ENCODE measurements around the gene ATP6V0C.

The ATP6V0C gene

DNA sequence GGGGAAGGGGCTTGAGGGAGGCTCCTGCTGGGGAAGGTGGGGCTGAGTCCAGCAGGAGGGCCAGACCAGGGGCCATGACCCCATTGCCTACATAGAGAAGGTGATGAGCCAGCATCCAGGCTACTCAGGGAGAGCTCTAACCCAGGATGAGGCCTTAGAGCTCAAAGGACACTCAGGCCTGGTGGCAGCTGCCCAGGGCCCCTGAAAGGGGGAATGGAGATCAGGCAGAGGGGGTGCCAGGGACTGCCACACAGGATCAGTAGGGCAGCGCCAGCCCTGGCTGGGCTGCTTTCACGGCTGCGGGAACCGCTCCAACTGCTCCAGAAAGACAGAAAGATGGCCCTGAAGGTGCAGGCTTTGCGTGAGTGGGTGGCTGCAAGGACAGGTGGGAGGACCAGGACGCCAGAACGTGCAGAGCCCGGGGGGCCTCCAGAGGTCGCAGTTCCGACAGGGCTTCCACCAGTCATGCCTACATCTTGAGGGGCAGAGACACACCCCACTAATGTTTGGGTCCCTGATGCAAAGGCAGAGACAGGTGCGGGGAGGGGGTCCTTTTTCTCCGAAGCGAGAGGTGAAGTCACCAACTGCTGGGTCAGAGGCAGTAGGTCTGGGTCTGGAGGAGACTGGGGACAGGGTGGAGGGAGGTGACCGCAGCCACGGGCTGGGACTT lies 882 bp upstream of the ATP6V0C start:
- DNase-seq = no peak

DNA sequence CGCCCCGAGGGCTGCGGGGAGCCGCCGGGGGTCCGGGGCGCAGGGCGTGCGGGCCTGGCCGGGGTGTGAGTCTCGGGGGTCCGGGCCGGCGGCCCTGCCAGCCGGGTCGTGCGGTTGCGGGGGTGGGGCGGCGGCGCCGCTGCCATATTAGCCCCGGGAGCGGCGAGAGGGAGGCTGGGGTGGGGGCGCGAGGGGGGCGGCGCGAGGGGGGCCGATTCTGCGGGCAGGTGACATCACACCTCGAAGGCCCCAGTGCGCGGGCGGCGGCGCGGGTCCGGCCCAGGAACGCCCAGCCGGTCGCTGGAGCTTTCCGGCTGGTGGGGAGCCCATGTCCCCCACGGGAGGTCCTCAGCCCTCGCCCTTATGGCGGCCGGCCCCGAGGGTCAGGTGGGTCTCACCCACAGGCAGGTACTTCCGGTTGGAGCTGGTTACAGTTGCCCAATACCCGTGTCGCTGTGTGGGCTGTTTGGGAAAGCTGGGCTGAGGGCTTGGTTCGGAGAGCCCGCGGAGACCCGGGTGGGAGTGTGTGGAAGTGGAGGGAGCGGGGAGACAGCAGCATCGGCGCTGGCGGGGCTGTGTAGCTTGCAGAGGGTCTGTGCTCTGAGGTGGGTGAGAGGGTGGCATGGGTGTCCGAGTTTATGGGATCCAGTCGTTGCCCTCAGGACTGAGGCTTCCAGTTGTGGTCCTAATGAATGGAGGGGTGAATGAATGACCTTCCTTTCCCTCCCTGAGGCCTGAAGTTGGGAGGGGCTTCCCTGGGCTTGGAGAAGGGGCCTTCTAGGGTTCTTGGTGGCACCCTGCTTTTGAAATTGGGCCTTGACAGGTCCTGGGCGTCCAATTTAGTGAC lies 804 bp downstream of the ATP6V0C start:
- DNase-seq = no peak

DNA sequence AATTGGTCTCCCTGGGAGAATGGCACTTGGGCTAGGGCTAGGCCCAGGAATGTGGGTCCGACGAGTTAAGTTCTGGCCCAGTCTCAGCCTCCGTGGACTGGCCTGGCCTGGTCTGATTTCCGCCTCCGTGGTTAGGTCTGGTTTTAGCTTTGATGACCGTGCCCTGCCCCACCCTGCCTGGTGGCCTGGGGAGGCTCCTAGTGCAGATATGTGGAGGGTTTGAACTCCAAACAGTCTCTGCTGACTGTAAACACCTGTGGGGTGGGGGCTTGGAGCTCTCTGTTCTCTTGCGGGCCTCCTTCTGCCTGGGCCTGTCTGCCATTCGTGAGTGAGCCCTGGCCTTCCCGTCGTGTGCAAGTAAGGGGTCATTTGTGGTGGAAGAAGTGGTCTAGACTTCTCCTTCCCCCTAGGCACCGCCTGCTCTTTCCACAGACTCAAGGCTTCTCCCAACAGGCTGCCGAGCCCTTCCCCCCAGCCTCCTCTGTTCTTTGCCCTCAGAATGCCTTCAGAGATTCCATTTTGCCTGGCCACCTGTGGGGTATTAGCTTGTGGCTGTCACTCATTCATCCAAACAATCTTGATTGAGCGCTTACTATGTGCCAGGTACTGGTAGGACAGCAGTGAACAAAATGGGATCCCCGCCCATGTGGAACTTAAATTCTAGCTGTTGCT lies 1.6 kb downstream of the ATP6V0C start:
- no peak for DNase-seq

DNA sequence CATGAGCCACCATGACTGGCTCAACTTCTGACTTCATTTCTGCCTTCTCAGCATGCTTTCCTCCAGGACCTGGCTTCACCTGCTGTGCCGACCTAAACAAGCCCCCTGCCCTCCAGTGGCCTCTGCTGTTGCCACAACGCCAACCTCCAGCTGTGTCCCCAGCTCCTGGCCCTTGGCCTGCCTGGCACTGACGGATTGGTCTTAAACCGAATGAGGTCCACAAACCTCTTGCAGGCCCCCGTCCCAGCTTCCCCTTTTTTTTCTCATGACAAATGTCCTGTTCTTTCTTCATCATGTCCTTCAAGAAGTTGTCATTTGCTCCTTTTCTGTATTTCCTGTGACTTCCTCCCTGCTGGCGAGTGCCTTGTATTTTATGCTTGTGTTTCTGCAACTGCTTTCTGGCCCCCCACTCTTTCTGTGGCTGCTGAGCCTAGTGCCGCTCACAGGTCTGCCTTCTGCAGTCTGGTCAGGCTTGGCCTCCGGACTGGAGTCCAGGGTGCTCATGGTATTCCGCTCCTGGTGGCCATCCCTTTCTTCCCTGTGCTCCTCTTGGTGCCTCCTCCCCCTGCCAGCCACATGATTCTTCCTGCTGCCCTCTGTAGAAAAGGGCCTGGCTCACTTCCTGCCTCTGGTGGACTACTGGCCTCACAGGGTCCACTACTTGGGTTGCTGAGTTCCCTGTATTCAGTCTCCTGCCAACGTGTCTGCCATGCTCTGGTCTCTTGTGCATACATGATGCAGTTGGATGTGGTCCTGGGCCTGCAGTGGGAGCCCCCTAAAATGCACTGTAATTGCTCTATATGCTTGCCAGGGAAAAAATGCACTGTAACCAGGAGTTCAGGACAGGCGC lies 2.9 kb downstream of the ATP6V0C start:
- no peak for DNase-seq

DNA sequence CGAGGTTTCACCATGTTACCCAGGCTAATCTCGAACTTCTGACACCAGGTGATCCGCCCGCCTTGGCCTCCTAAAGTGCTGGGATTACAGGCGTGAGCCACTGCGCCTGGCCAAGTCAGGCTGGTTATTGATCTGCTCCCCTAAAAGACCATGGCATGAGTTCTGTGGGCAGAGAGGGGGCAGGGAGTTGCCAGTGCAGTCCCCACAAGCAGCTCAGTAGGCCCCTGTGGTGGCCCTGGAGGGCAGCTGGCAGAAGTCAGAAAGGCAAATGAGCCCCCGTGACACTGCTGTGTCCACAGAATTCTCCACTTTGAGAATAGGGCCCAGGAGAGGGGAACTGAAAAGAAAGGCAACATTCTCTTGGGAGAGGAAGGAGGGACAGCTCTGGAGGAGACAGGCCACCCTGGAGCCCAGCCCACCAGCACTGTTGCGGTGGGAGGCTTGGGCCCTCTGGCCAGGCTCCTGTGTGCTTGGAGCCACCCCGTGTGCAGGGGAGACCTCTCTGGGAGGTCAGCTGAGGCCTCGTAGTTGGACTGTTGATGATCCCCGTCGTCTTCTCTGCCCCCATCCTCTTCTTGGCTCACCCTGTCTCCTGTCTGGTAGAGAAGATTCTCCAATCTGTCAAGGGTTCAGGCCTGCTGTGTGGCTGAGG lies 4.3 kb downstream of the ATP6V0C start:
- DNase-seq = no peak

DNA sequence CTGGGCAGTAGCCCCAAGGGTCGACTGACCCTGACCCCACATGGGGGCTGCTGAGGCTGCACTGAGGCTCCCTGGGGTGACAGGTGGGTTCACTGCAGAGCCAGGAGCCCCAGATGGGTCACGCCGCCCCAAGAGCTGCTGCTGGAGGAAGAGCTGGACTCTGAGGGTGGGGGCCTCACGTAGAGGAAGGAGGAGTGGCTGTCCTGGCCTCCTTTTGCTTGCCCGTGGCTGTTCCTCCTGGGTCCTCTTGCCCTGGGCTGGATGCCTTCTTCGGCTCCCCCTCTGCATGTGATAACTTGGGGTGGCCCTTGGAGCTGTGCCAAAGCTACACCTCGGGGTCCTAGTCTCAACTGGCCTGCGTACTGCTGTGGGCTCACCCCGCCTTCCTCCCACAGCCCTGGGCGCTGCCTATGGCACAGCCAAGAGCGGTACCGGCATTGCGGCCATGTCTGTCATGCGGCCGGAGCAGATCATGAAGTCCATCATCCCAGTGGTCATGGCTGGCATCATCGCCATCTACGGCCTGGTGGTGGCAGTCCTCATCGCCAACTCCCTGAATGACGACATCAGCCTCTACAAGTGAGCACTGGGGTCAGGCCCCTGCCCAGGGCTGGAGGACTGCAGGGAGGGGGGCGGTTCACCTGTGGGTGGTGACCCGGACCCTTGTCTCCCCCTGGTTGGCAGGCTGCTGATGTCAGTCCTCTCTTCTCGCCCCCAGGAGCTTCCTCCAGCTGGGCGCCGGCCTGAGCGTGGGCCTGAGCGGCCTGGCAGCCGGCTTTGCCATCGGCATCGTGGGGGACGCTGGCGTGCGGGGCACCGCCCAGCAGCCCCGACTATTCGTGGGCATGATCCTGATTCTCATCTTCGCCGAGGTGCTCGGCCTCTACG lies 5.3 kb downstream of the ATP6V0C start:
- DNase-seq = no peak

DNA sequence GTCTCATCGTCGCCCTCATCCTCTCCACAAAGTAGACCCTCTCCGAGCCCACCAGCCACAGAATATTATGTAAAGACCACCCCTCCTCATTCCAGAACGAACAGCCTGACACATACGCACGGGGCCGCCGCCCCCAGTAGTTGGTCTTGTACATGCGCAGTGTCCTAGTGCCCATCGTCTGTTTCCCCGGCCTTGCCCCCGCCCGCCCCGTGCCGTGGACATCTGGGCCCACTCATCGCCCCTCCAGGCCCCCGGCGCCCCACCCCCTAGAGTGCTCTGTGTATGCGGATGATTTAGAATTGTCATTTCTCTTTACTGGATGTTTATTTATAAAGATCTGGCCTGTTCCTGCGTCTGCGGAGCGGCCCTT lies 5.9 kb downstream of the ATP6V0C start:
- no peak for DNase-seq

DNA sequence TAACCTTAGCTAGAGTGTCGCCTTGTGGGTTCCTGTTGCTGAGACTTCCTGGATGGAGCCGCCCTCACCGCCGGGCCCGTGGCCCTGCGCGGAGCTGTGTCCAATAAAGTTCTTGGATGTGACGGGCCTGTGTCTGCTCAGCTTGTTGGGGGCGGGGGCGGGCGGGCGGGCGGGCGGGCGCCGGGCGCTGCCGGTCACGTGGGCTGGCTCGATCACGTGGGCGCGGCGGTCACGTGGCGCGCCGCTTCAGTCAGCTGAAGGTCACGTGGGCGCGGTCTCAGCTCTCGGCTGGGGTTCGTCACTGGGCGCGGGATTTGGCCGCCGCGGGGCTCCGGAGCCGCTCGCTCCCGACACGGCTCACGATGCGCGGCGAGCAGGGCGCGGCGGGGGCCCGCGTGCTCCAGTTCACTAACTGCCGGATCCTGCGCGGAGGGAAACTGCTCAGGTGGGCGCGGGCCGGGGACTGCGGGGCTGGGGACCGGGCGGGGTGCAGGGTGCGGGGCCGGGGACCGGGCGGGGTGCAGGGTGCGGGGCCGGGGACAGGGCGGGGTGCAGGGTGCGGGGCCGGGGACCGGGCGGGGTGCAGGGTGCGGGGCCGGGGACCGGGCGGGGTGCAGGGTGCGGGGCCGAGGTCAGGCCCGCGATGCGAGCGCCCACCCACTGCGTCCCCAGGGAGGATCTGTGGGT lies 6.5 kb downstream of the ATP6V0C start, which contains the start of gene AMDHD2:
Gene AMDHD2, plus strand, starts transcription at position 275 of the 687 bp plus-strand sequence. Its CDS starts 88 bp downstream, at position 363.
- DNase-seq = peak; percentile 41

DNA sequence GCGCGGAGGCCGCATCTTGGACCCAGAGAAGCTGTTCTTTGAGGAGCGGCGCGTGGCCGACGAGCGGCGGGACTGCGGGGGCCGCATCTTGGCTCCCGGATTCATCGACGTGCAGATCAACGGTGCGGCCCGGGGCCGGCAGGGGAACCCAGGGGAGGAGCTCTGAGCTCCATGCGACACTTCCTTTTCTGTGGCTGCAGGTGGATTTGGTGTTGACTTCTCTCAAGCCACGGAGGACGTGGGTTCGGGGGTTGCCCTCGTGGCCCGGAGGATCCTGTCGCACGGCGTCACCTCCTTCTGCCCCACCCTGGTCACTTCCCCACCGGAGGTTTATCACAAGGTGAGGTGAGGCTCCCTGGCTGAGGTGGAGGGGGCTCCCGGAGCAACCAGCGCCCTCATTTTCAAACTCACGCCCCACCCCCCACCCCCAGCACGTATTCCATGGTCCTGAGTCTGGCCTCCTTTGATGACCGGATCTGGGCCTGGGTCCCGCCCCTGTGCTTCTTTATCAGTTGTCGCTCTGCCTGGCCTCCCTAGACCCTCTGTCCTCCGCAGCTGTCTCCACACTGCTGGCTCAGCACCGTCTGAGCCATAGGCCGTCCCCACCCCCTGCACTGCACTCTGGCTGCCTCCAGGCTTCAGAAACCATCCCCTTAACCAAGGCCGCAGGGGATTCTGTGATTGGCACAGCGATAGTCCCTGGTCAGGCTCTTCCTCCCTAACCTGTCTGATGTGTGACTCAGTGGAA lies 7.2 kb downstream of the ATP6V0C start:
- DNase-seq = no peak

DNA sequence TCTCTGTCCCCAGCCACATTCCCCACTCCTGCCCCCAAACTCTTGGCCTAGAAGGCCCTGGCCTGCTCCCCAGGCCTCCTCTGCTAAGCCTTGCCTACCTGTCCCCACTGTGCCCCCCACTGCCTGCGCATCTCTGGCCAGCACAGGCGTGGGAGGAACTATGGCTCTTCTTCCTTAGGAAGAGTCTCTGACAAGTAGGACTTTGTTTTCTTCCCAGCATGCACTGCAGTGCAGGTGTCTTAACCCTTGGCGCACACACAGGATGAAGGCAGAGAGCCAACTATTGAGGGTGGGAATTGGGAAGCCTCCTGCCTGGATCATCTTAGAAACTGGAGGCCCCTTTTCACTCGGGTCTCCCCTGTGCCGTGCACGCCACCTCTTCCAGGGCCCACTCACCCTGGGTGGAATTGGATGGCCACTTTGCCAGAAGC lies 10.1 kb downstream of the ATP6V0C start:
- no peak for DNase-seq

DNA sequence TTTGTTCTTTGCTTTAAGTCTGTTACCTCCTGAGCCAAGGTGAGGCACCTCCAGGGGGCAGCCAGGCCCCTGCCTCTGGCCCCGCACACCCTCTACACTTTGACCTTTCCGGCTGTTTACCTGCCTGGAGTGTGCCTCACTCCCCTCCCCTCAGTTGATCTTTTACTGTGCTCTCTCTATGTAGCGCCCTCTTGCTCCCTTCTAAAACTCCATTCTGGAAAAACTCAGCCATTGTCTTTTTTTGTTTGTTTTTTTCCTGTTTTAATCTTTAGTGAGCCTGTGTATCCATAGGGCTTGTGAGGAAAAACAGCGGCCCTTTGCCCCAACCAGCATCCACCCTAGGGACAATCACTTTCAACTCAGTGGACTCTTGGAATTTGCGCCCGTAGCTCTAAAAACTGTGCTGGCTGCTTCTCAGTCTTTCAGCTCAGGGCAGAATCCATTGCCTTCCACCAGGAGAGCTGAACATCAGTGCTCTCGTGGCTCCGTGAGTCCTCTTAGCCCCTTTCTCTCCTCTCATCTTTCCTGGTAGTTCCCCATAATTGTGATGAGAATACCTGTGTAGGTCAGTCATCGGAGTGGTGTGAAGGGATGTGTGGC lies 10.7 kb downstream of the ATP6V0C start:
- DNase-seq = no peak

DNA sequence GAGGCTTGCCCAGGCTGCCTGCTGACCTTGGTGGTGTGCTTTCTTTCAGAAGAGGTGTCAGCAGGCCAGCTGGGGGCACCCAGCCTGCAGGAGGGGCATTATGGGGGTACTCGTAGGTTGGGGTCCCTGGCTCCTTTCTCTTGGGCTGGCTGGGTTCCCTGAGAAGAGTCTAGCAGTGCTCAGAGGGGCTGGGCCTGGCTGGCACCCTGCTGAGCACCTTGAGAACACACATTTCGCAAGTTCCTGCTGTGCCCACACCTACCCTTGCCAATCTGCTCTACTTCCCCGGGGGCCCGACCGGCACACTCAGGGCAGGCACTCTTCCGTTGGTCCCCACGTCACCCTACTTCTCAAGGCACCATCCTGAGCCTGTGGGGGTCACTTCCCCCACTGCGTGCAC lies 12.4 kb downstream of the ATP6V0C start:
- no peak for DNase-seq

DNA sequence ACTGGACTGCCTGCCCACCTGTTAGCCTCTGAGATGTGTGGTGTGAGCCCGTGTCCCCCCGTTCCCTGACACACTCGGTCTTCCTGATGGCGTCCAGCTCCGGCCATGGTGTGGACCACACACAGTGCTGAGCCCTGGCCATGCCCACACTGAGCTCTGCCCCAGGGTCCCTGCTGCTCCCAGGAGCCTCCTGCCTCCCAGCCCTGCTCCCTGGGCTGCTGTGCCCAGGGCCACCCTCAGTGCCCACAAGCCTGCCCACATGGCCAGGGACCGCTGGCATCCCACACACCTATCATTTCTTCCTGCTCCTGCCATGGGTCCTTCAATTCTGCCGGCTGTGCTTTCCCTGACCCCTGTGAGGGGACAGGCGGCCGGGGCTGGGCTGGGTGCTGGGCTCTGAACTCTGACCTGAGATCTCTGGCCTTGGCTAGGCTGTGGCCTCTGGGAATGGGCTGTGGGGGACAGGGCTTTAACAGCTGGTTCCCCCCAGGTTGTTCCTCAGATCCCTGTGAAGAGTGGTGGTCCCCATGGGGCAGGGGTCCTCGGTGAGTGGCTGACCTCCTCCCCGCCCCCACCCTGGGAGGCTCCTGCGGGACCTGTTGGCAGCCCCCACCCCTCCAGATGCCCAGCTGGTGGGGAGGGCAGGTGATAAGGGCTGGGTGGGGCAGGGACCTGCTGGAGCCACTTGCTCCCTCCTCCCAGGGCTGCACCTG lies 13.5 kb downstream of the ATP6V0C start:
- DNase-seq = no peak

DNA sequence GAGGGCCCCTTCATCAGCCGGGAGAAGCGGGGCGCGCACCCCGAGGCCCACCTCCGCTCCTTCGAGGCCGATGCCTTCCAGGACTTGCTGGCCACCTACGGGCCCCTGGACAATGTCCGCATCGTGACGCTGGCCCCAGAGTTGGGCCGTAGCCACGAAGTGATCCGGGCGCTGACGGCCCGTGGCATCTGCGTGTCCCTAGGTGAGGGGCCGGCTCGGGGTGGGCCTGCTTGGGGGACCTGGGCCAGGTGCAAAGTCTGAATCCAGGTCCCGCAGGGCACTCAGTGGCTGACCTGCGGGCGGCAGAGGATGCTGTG lies 14.0 kb downstream of the ATP6V0C start:
- DNase-seq = no peak

DNA sequence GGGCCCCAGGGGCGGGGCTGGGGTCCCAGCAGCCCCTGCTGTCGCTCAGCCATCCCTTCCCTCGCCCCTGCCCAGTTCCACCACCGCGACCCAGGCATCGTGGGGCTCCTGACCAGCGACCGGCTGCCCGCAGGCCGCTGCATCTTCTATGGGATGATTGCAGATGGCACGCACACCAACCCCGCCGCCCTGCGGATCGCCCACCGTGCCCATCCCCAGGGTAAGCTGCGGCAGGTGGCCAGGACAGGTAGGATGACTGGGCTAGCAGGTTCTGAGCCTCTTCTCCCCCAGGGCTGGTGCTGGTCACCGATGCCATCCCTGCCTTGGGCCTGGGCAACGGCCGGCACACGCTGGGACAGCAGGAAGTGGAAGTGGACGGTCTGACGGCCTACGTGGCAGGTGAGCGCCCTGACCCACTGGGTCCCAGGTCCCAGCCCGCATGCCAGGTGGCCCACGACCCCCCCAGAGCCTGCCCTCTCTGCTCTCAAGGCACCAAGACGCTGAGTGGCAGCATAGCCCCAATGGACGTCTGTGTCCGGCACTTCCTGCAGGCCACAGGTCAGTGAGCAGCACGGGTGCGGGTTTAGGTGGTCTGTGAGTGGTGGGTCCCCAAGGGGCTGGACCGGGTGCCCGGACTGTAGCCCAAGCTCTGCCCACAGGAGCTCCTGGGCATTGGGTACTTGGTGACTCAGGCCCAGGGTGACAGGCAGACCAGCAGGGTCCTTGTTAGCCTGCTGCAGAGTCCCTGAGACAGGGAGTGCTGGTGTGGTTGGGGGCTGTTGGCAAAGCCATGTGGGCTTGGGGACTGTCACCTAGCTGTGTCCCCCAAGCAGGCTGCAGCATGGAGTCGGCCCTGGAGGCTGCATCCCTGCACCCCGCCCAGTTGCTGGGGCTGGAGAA lies 14.7 kb downstream of the ATP6V0C start:
- DNase-seq = no peak

DNA sequence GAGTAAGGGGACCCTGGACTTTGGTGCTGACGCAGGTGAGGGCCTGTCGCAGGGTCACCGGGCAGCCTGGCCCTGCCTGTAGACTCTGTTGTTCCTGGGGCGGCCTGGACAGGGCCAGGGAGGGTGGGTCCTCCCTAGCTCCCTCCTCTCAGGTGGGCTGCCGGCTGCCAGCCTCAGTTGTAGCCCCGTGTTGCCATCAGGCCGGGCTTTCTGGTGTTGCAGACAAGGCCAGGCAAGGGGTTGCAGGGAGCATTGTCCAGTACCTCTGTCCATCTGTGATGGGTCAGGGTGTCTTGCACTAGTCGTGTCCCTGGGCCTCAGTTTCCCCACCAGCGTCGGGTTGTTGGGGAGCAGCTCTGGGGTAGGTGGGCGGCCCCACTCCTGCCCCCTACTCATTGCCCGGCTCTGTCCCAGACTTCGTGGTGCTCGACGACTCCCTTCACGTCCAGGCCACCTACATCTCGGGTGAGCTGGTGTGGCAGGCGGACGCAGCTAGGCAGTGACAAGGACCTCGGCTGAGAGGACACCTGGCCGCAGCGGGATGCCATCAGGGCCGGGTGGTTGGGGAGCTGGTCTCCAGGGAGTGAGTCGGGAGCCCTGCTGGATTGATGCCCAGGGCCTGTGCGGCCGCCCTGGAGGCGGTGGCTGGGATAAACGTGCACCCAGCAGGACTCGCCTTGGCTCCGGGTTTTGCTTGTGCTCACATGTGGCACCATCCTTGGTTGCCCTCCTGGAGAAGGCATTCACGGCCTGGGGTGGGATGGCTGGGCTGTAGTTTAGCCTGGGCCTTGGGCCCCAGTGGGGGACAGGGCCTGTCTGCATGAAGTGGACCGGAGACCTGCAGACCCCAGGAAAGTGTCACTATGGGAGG lies 15.5 kb downstream of the ATP6V0C start:
- DNase-seq = no peak
